SJSA1 (cell line): Measurements from ENCODE around the gene ZNF618. TPM values are rescaled to one million over a fixed set of nuclear protein-coding genes. Genes with fewer than 3 reads are reported as not detected.

Experiments
- DNase-seq, 2 experiments: peaks; one replicate each; pipeline ENCODE4 v3.0.0-alpha.2; 2015 to 2020; ENCODE audit warnings: low spot score in 2 of 2, low read depth in 1 of 2
- H3K27ac ChIP-seq: fragments of 250-450 bp; sonication (Bioruptor Pico); 2 replicates; pipeline ENCODE4 v1.5.1; 2020; ENCODE audit warnings: mild to moderate bottlenecking, moderate library complexity
- H3K27me3 ChIP-seq: fragments of 250-450 bp; sonication (Bioruptor Pico); replicated peaks from 2 replicates; pipeline ENCODE4 v1.5.1; 2020; ENCODE audit warnings: mild to moderate bottlenecking, moderate library complexity
- H3K36me3 ChIP-seq: fragments of 250-450 bp; sonication (Bioruptor Pico); 2 replicates; pipeline ENCODE4 v1.5.1; 2020; ENCODE audit warnings: mild to moderate bottlenecking
- H3K4me1 ChIP-seq: fragments of 250-450 bp; sonication (Bioruptor Pico); replicated peaks from 2 replicates; pipeline ENCODE4 v1.6.1; 2021; ENCODE audit warnings: mild to moderate bottlenecking
- H3K4me3 ChIP-seq: fragments of 250-450 bp; sonication (Bioruptor Pico); 2 replicates; pipeline ENCODE4 v1.5.1; 2020; ENCODE audit warnings: mild to moderate bottlenecking
- H3K9me3 ChIP-seq: fragments of 250-450 bp; sonication (Bioruptor Pico); replicated peaks from 2 replicates; pipeline ENCODE4 v1.5.1; 2020; ENCODE audit warnings: mild to moderate bottlenecking
- total RNA-seq: library from RNA; depleted of rRNA; stranded (reverse); fragments of >200 nt; shearing (Covaris generic); gene quantifications from 2 replicates; pipeline ENCODE4 v1.2.3, GENCODE V29; 2014

The ZNF618 gene
- total RNA-seq, 1 experiment from 2014 or later: 4.7 TPM

DNA sequence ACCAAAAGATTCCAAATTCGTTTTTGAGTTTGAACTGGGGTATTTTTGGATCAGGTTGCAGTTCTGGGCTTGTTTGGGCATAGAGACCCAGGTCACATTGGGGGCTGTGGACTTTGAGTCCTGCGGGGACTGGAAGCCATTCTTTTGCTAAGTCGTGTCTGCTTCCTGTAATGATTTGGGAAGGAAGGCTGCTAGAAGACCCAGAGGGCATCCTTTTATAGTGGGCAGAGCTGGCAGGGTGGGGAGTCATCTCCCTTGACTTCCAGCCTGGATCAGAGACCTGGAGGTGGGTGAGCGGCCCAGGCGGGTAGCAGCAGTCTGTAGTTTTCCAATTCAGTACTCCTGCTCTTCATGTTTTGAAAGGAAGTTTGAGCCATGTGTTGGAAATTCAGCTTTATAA is 11.3 kb downstream of the ZNF618 start:
- H3K9me3 ChIP-seq: no peaks in the 10 kb centered on the region
- no peak overlapping the region for H3K4me3 ChIP-seq
- H3K4me1 ChIP-seq: peaks cover 5% of the 10 kb centered on the region; the same call in 1 of the 2 replicates
- H3K27ac ChIP-seq: no peak overlapping the region
- 0 out of 2 replicates have a peak, but pooled peaks cover 3% of the 10 kb centered on the region for H3K36me3 ChIP-seq
- DNase-seq: no peak
- no peaks in the 10 kb centered on the region for H3K27me3 ChIP-seq

DNA sequence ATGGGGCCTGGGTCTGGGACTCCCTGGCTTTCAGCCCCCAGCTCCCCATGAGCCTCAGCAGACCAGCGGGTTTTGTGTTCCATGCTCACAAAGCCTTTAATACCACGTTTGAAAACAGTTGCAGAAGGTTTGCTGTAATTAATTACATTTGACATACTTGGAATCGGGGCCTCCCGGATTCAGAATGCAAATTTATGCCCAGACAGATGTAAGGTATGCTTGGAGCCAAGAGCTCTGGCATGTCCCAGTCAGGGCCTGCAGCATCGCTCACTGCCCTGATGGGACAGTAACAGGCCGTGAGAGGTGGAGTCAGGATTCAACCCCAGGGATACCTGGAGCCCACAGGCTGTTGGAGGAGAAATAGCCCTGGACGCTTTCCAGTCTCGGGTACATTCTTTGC is 12.2 kb downstream of the ZNF618 start:
- Histone ChIP-seq H3K27ac (no peak overlapping the region), H3K9me3 (no peaks in the 10 kb centered on the region), H3K27me3 (no peaks in the 10 kb centered on the region), H3K4me1 (peaks cover 5% of the 10 kb centered on the region; the same call in 1 of the 2 replicates), H3K4me3 (no peak overlapping the region), H3K36me3 (0 out of 2 replicates have a peak, but pooled peaks cover 3% of the 10 kb centered on the region)
- no peak for DNase-seq

DNA sequence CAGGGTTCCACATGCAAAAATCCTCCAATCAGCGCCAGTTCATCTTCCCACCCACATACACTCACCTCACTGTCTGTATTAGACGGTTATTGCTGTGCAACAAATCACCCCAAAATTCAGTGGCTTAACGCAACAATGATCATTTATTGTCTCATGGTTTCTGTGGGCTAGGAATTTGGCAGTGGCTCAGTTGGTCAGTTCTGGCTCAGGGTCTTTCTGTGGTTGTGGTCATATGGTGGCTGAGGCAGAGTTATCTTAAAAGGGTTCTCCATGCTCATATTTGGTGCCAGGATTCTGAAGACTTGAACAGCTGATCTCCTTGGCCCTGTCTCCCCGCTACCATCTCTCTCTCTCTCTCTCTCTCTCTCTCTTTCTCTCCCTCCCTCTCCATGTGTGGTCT is 12.9 kb downstream of the ZNF618 start:
- Histone ChIP-seq H3K4me1 (peaks cover 5% of the 10 kb centered on the region; the same call in 1 of the 2 replicates), H3K4me3 (no peak overlapping the region), H3K27ac (no peak overlapping the region), H3K9me3 (no peaks in the 10 kb centered on the region), H3K27me3 (no peaks in the 10 kb centered on the region), H3K36me3 (0 out of 2 replicates have a peak, but pooled peaks cover 3% of the 10 kb centered on the region)
- DNase-seq: no peak

- Histone ChIP-seq H3K4me3 (no peak overlapping the region), H3K36me3 (0 out of 2 replicates have a peak, but pooled peaks cover 3% of the 10 kb centered on the region), H3K4me1 (peaks cover 7% of the 10 kb centered on the region; the same call in 1 of the 2 replicates), H3K27ac (no peak overlapping the region), H3K9me3 (no peaks in the 10 kb centered on the region), H3K27me3 (no peaks in the 10 kb centered on the region)
- no peak for DNase-seq
Observed at GRCh38 chr9:113890704-113891103, 14.6 kb downstream of the ZNF618 start.

DNA sequence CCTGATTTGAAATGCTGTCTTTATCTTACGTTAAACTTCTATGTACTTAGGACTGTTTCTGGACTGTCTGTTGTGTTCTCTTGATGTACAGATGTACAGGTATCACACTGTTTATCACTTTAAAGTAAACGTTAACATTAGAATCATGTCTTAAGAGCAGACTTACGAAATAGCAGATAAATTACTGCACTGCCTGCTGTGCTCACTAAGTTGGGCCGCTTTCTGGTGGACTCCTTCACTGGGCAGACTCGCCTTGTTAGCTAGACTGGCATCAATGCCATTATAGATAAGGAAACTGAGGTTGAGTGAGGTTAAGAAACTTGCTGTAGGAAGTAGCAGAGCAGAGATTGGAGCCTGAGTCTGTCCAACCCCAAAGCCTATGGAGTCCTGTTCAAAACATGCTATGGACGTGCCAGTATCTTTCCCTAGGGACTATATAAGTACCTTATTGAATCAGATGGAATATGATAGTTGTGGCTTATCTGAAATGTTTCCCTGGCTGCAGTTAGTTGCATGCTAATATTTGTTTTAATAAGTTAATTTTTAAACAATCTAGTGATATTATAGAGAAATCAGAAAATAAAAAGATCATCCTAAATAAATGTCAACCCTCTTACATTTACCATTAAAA is 16.9 kb downstream of the ZNF618 start:
- no peak for DNase-seq
- H3K36me3 ChIP-seq: 0 out of 2 replicates have a peak, but pooled peaks cover 3% of the 10 kb centered on the region
- H3K4me1 ChIP-seq: peaks cover 4% of the 10 kb centered on the region; the same call in 1 of the 2 replicates
- H3K27me3 ChIP-seq: no peaks in the 10 kb centered on the region
- H3K27ac ChIP-seq: no peak overlapping the region
- H3K4me3 ChIP-seq: no peak overlapping the region
- H3K9me3 ChIP-seq: no peaks in the 10 kb centered on the region

DNA sequence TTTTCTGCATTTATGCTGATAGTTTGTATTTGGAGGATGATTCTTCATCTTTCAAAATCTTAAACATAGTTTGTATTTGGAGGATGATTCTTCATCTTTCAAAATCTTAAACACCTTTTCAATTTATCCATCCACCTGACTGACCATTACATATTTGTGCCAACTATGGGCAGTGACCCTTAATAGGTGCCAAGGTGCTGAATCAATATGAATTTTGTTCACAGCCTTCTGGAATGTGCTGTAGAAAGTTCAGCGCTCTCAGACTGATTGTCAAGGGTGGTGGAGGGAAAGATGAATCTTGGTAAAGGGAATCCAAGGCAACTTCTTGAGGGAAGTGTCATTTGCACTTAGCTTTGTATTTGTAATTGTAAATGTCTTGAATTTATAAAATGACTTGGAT is 18.1 kb downstream of the ZNF618 start:
- H3K4me1 ChIP-seq: peaks cover 4% of the 10 kb centered on the region; the same call in 1 of the 2 replicates
- H3K4me3 ChIP-seq: no peak overlapping the region
- no peak overlapping the region for H3K27ac ChIP-seq
- H3K27me3 ChIP-seq: no peaks in the 10 kb centered on the region
- no peak for DNase-seq
- H3K9me3 ChIP-seq: no peaks in the 10 kb centered on the region
- H3K36me3 ChIP-seq: 0 out of 2 replicates have a peak, but pooled peaks cover 3% of the 10 kb centered on the region

- Histone ChIP-seq H3K9me3 (no peaks in the 10 kb centered on the region), H3K27me3 (no peaks in the 10 kb centered on the region), H3K4me1 (peaks cover 4% of the 10 kb centered on the region; the same call in 1 of the 2 replicates), H3K4me3 (no peak overlapping the region), H3K36me3 (0 out of 2 replicates have a peak, but pooled peaks cover 3% of the 10 kb centered on the region), H3K27ac (no peak overlapping the region)
- DNase-seq: no peak
Observed at GRCh38 chr9:113895526-113895925, 19.4 kb downstream of the ZNF618 start.

GRCh38 chr9:113896713-113897112 is 20.6 kb downstream of the ZNF618 start:
- Histone ChIP-seq H3K27ac (no peak overlapping the region), H3K4me1 (peaks cover 4% of the 10 kb centered on the region; the same call in 1 of the 2 replicates), H3K4me3 (no peak overlapping the region), H3K27me3 (no peaks in the 10 kb centered on the region), H3K36me3 (no peaks in the 10 kb centered on the region), H3K9me3 (no peaks in the 10 kb centered on the region)
- DNase-seq: no peak

DNA sequence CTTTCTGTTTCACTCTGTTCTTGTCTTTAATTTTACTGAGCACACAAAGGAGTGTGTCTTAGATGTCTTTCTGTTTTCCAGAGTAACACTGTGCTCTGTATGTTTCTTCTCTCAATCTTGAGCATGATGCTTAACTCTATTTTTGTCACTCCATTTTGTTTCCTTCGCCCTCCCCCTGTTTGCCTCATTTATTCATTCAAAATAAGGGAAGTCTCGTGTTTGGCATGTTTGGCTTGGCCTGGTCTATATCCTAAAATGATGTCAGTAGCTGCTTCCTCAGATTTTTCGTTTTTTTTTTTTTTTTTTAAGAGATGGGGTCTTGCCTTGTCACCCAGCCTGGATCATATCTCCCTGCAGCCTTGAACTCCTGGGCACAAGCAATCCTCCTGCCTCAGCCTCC is 22.0 kb downstream of the ZNF618 start:
- Histone ChIP-seq H3K4me1 (peaks cover 4% of the 10 kb centered on the region; the same call in 1 of the 2 replicates), H3K36me3 (no peaks in the 10 kb centered on the region), H3K27me3 (no peaks in the 10 kb centered on the region), H3K9me3 (no peaks in the 10 kb centered on the region), H3K27ac (no peak overlapping the region), H3K4me3 (no peak overlapping the region)
- no peak for DNase-seq

- no peak overlapping the region for H3K4me3 ChIP-seq
- no peak for DNase-seq
Observed at GRCh38 chr9:113898596-113898995, 22.5 kb downstream of the ZNF618 start.

GRCh38 chr9:113899205-113899604 is 23.1 kb downstream of the ZNF618 start:
- no peak overlapping the region for H3K4me3 ChIP-seq
- no peak for DNase-seq
- no peaks in the 10 kb centered on the region for H3K27me3 ChIP-seq
- no peaks in the 10 kb centered on the region for H3K36me3 ChIP-seq
- no peak overlapping the region for H3K27ac ChIP-seq
- H3K9me3 ChIP-seq: no peaks in the 10 kb centered on the region
- H3K4me1 ChIP-seq: peaks cover 4% of the 10 kb centered on the region; the same call in 1 of the 2 replicates

More at GRCh38 chr9:113898596-113898995, 22.5 kb downstream of the ZNF618 start:
- Histone ChIP-seq H3K4me1 (peaks cover 4% of the 10 kb centered on the region; the same call in 1 of the 2 replicates), H3K27ac (no peak overlapping the region), H3K9me3 (no peaks in the 10 kb centered on the region), H3K36me3 (no peaks in the 10 kb centered on the region), H3K27me3 (no peaks in the 10 kb centered on the region)

- H3K9me3 ChIP-seq: no peaks in the 10 kb centered on the region
- H3K4me1 ChIP-seq: no peaks in the 10 kb centered on the region
Observed at GRCh38 chr9:113901221-113901688, 25.1 kb downstream of the ZNF618 start.

DNA sequence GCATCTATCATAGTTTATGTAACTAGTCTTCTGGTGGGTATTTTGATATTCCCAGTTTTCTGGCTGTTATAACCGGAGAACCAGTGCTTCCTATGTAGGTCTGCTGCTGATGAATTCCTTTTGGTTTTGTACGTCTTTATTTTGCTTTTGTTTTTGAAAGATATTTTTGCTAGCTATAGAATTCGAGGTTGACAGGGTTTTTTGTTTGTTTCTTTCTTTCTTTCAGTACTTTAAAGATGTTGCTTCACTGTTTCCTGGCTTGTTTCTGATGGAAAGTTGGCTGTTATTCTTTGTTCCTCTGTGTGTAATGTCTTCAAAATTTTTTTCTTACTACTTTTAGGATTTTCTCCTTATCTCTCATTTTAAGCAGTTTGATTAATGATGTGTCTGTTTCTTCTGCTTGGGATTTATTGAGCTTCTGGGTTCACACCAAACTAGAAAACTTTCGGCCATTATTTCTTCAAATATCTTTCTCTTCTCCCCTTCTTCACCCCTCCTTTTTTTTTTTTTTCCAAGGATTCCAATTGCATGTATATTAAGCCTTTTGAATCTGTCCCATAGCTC is 27.5 kb downstream of the ZNF618 start:
- Histone ChIP-seq H3K9me3 (no peaks in the 10 kb centered on the region), H3K27ac (no peak overlapping the region), H3K27me3 (no peaks in the 10 kb centered on the region), H3K4me3 (no peak overlapping the region), H3K36me3 (no peaks in the 10 kb centered on the region), H3K4me1 (no peaks in the 10 kb centered on the region)
- no peak for DNase-seq

More at GRCh38 chr9:113901221-113901688, 25.1 kb downstream of the ZNF618 start:
- no peak overlapping the region for H3K4me3 ChIP-seq
- no peak overlapping the region for H3K27ac ChIP-seq
- no peak for DNase-seq
- H3K27me3 ChIP-seq: no peaks in the 10 kb centered on the region
- H3K36me3 ChIP-seq: no peaks in the 10 kb centered on the region

DNA sequence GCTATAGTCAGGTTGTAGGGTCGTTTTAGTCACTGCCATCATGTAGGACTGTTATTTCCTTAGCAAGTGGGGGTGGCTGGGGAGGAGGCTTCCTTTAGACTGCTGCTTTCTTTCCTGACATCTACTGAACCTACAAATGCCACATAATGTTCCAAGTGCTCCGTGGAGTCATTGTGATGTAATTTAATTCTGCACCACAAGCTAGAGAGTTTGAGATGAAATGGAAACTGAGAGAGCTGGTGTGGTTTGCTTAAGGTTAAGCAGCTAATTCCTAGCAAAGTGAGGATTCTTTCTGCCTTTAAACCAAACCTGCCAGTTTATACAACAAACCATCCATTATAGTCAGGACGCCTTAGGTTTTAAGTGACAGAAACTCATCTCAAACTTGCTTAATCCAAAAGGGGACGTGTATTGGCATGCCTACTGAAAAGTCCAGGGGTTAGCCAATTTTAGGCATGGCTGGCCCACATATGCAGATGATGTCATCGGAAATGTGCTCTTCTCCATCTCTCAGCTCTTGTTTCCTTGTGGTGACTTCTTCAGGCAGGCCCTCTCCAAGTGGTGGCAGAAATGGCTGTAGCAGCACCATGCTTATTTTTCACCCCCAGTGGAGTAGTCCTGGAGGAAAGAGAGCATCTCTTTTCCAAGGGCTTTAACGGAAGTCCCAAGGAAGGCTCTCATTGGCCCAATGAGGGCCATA is 30.5 kb downstream of the ZNF618 start:
- DNase-seq: no peak
- Histone ChIP-seq H3K27me3 (no peaks in the 10 kb centered on the region), H3K27ac (no peak overlapping the region), H3K9me3 (no peaks in the 10 kb centered on the region), H3K36me3 (no peaks in the 10 kb centered on the region), H3K4me3 (no peak overlapping the region), H3K4me1 (no peaks in the 10 kb centered on the region)
